ENCODE measurements around the gene TP53I3.

TP53I3 gene

GRCh38 chr2:24075915-24076848 lies 8.5 kb downstream of the TP53I3 start, which contains the start of gene SF3B6:
TSS of gene SF3B6 (minus strand) at chr2:24076326. CDS start at chr2:24076229, 97 bp downstream.
- peak; percentile 98 for DNase-seq
- peak within 1 kb of the TSS; percentile 99 for H3K27ac Mint-ChIP-seq
- no peak for TF ChIP-seq CTCF (IDR thresholded peaks at IDR 0.05)
- H3K9me3 Mint-ChIP-seq = no peaks in the 10 kb centered on the region
- peaks cover 42% of the 10 kb centered on the region for H3K36me3 Mint-ChIP-seq (ENCODE audit: low read depth)
- H3K27me3 Mint-ChIP-seq (ENCODE audit: low read depth, poor library complexity) = peaks cover 6% of the 10 kb centered on the region
- peak within 1 kb of the TSS; percentile 99 for H3K4me3 Mint-ChIP-seq
- peaks cover 28% of the 10 kb centered on the region for H3K4me1 Mint-ChIP-seq

DNA sequence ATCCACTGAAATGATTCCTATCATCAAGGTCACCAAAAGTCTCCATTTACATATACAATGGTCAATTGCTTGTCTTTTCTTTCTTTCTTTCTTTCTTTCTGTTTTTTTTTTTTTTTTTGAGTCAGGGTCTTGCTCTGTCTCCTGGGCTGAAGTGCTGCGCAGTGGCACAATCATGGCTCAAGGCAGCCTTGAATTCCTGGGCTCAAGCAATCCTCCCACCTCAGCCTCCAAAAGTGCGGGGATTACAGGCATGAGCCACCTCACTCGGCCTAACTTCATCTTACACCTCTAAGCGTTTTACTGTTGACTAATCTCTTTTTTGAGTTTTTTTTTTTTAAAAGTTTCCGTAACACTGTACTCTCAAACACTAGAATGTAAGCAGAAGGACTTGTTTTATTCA lies 9.4 kb downstream of the TP53I3 start:
- Mint-ChIP-seq H3K36me3 (ENCODE audit: low read depth) (peaks cover 37% of the 10 kb centered on the region), H3K4me3 (peak overlapping the region; percentile 99), H3K9me3 (no peaks in the 10 kb centered on the region), H3K27ac (peak overlapping the region; percentile 44), H3K27me3 (ENCODE audit: low read depth, poor library complexity) (peaks cover 6% of the 10 kb centered on the region), H3K4me1 (peaks cover 28% of the 10 kb centered on the region)
- no peak for DNase-seq
- TF ChIP-seq CTCF (IDR thresholded peaks at IDR 0.05) = no peak

GRCh38 chr2:24073816-24074215 lies 10.8 kb downstream of the TP53I3 start:
- H3K27me3 Mint-ChIP-seq (ENCODE audit: low read depth, poor library complexity) = peaks cover 6% of the 10 kb centered on the region
- DNase-seq = no peak
- no peak for TF ChIP-seq CTCF (IDR thresholded peaks at IDR 0.05)
- no peaks in the 10 kb centered on the region for H3K9me3 Mint-ChIP-seq
- H3K36me3 Mint-ChIP-seq (ENCODE audit: low read depth) = peaks cover 40% of the 10 kb centered on the region
- H3K4me3 Mint-ChIP-seq = peak overlapping the region; percentile 43
- peaks cover 28% of the 10 kb centered on the region for H3K4me1 Mint-ChIP-seq
- H3K27ac Mint-ChIP-seq = no peak overlapping the region

GRCh38 chr2:24072259-24072658 lies 12.4 kb downstream of the TP53I3 start:
- Mint-ChIP-seq H3K36me3 (ENCODE audit: low read depth) (peaks cover 53% of the 10 kb centered on the region), H3K27me3 (ENCODE audit: low read depth, poor library complexity) (peaks cover under 1% of the 10 kb centered on the region), H3K4me3 (no peak overlapping the region)

GRCh38 chr2:24065341-24065740 lies 19.3 kb downstream of the TP53I3 start:
- no peak overlapping the region for H3K4me3 Mint-ChIP-seq
- DNase-seq = no peak
- no peaks in the 10 kb centered on the region for H3K4me1 Mint-ChIP-seq
- no peak overlapping the region for H3K27ac Mint-ChIP-seq
- H3K36me3 Mint-ChIP-seq (ENCODE audit: low read depth) = peaks cover 32% of the 10 kb centered on the region
- H3K9me3 Mint-ChIP-seq = no peaks in the 10 kb centered on the region
- H3K27me3 Mint-ChIP-seq (ENCODE audit: low read depth, poor library complexity) = no peaks in the 10 kb centered on the region
- no peak for TF ChIP-seq CTCF (IDR thresholded peaks at IDR 0.05)

More at GRCh38 chr2:24072259-24072658, 12.4 kb downstream of the TP53I3 start:
- no peaks in the 10 kb centered on the region for H3K9me3 Mint-ChIP-seq
- H3K4me1 Mint-ChIP-seq = peaks cover 19% of the 10 kb centered on the region
- TF ChIP-seq CTCF (IDR thresholded peaks at IDR 0.05) = no peak
- DNase-seq = no peak
- H3K27ac Mint-ChIP-seq = no peak overlapping the region
